ENCODE measurements around the gene UNC13B. TPM values are rescaled to one million over a fixed set of nuclear protein-coding genes. Genes with fewer than 3 reads are reported as not detected.

Gene UNC13B
- total RNA-seq, 1 experiment from 2014 or later, result 17.6 TPM

GRCh38 chr9:35295369-35296036 is 133.7 kb downstream of the UNC13B start:
- Histone ChIP-seq H3K79me2 (ENCODE audit: insufficient read depth, low read length) (no peaks in the 10 kb centered on the region), H3K27ac (ENCODE audit: low read depth, low read length) (no peak overlapping the region), H3K27me3 (ENCODE audit: insufficient read depth, low read length) (no peaks in the 10 kb centered on the region), H3K4me3 (replicated peaks in 1 of 2; ENCODE audit: low read depth in 1 of 2, low read length in 2 of 2) (no peak overlapping the region), H3K9me2 (ENCODE audit: insufficient read depth) (no peaks in the 10 kb centered on the region), H2AFZ (ENCODE audit: low read depth, low read length, poor library complexity, severe bottlenecking) (no peak overlapping the region), H3K4me2 (ENCODE audit: low read length) (no peak overlapping the region), H3K36me3 (ENCODE audit: control insufficient read depth in 1 of 2, insufficient read depth in 2 of 2, low read length in 2 of 2) (no peaks in the 10 kb centered on the region), H3K4me1 (ENCODE audit: control insufficient read depth in 1 of 2, insufficient read depth in 2 of 2, low read length in 2 of 2) (no peaks in the 10 kb centered on the region), H4K20me1 (ENCODE audit: insufficient read depth) (no peaks in the 10 kb centered on the region), H3K9me3 (ENCODE audit: control insufficient read depth in 1 of 2, insufficient read depth in 1 of 2, low read depth in 1 of 2, low read length in 2 of 2) (no peaks in the 10 kb centered on the region), H3K9ac (ENCODE audit: low read length) (no peak overlapping the region)
- ChIA-PET RAD21 (ENCODE audit: low non-redundant PET in 1 of 2, low total read pairs in 2 of 2, uncharacterized antibody in 2 of 2, unreplicated experiment in 2 of 2) (no interaction called here), CTCF (no interaction called here), POLR2A (no interaction called here)
- ATAC-seq (no peak), DNase-seq (ENCODE audit: low read depth, low spot score) (no peak)
- TF ChIP-seq POLR2AphosphoS5 (IDR thresholded peaks at IDR 0.05; ENCODE audit: low read depth, low read length) (no peak), EGR1 (IDR thresholded peaks at IDR 0.05; ENCODE audit: low read depth) (no peak), MAX (IDR thresholded peaks at IDR 0.05) (no peak), ZFX (IDR thresholded peaks at IDR 0.05) (no peak), ELF1 (IDR thresholded peaks at IDR 0.05; ENCODE audit: borderline replicate concordance, low read depth) (no peak), ATF3 (IDR thresholded peaks at IDR 0.05) (no peak), REST (IDR thresholded peaks at IDR 0.05; ENCODE audit: low read depth) (no peak), JUND (IDR thresholded peaks at IDR 0.05) (no peak), RAD21 (IDR thresholded peaks at IDR 0.05; ENCODE audit: low read depth) (no peak)
- intact Hi-C loops (cut with micrococcal nuclease), result no loop called here
- no TSS peak for BruUV-seq (replicated peaks)
